Left renal cortex interstitium (tissue), 4 donors: ENCODE data around the gene PRDM12. TPM values are rescaled to one million over a fixed set of nuclear protein-coding genes. Genes with fewer than 3 reads are reported as not detected.

ENCODE experiments used
- DNase-seq, 4 donors: peaks; one replicate each; pipeline ENCODE4 v3.0.0-alpha.2; 2013; ENCODE audit warnings: low read depth in 4 of 4, low spot score in 2 of 4, missing footprints in 1 of 4
- polyA plus RNA-seq, 4 donors: library from polyadenylated mRNA; unstranded; fragments of 120-200 nt; gene quantifications; one replicate each; pipeline ENCODE4 v1.2.1, GENCODE V29; 2013; ENCODE audit not compliant: insufficient read length in 4 of 4

The PRDM12 gene
- polyA plus RNA-seq, 4 donors: not detected

DNA sequence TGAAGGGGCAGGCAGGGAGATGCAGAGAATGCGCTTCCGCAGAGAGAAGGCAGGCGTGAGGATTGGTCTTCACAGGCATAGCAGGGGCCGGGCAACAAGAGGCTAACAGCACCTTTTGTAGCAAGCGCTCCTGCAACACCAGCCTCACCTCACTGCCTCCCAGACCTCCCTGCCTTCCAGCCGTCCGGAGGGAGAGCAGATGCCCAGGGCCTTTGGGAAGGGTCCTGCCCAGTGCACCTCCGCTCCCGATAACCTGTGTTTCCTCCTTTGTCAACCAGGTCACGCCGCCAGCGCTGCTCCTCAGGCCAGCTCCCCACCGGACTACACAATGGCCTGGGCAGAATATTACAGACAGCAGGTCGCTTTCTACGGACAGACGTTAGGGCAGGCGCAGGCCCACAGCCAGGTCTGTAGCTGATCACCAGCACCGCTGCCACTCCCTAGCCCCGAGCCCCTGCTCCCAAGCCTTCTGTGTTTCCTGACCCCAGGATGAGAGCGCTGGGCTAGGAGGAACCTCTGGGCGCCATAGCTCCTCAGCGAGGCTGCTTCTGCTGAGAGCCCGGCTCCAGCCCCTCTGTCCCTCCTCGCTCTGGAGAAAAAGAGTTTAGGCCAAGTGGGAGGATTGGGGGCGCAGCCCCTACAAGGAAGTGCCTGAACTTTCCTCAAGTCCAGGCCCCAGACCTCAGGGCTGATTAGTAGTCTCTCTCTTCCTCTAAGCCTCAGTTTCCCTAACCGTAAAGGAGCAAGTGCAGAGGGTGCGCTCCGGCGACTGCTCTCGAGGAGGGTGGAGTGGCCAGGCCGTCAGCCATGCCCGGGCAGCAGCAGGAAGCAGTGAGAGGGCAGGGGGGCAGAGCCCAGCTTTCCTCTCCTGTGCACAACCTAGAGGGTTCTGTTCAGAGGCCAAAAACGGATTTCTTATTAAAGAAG lies 28.4 kb upstream of the PRDM12 start:
- DNase-seq: no peak

DNA sequence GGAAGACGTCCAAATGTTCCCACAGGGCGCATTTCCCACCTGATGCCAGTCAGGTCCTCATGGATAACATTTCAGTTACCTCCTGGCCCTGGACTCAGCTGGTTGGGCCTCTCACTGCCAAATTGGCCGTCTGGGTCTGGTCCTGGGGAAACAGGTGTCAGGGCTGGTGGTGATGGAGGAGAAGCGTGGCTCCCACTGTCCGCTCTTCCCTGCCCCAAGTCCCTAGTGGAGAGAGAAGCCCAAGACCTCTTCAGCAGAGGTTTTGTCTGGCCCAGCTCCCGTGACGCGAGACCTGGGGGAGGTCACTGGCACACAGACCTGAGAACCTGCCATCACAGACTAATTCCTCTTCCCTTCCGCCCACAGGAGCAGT lies 27.8 kb upstream of the PRDM12 start:
- no peak for DNase-seq

DNA sequence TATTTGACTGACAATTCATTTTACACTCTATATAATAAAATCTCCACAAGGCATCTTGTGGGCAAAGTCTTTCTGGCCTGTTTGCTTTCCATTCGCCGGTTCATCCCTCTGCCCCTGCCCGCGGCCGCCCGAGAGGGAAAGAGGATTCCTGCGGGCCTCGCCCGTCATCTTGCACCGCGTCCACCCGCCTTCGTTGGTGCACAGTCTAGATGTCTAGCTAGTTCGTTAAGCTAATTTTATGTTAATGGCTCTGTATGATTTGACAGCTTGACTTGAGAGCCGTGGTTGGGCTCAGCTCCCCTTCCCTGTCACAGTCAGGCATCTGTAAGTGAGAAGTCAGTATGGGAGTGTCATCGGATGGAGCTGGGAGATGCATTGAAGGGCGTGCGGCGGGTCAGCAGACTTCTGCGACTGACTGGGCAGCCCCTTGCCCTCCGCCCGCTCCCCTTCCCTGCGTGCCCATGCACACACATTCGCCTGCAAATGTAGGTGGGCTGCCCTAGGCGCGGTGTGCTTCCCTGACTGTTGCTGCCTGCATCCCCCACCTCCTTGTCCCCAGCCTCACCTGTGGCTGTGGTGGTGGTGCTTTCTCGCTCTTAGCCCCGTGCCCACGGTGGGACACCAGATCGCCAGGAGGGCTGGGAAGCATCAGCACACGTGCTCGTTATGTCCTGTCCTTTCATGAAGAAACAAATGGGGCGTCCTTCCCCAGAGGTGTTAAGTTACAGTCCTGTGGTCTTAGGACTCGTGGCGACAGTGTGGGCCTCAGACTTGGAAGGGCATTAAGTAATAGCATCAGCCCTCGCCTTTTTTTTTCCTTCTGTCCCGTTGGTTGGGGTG lies 25.9 kb upstream of the PRDM12 start:
- DNase-seq: no peak

DNA sequence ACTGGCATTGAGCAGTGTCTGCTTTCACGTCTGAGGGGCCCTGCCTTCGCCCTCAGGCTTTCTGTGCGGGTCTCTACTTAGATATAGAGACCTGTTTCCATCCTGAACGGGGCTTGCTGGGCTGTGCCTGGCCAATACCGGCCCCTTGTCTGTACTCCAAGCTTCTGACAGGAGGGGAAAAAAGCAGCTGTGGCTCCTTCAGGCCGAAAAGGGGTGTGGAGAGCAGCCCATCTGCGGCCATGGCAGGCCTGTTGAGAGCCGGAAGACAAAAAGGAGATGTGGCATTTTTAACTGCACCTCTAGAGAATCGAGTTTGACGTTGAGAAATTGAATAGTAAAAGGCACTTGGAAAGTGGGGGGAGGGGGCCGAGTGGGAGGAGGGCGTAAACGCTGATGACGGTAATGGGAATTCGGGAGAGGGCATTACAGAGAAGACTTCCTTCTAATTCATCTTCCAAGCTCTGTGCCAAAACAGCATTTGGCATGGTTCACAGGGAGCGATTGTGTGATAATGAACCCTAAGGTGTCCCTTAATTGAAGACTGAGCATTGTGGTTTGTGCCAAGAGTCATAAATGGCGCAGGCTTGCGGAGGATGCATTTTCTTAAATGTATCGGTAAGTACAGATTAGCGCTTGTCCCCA lies 25.1 kb upstream of the PRDM12 start:
- DNase-seq: no peak

DNA sequence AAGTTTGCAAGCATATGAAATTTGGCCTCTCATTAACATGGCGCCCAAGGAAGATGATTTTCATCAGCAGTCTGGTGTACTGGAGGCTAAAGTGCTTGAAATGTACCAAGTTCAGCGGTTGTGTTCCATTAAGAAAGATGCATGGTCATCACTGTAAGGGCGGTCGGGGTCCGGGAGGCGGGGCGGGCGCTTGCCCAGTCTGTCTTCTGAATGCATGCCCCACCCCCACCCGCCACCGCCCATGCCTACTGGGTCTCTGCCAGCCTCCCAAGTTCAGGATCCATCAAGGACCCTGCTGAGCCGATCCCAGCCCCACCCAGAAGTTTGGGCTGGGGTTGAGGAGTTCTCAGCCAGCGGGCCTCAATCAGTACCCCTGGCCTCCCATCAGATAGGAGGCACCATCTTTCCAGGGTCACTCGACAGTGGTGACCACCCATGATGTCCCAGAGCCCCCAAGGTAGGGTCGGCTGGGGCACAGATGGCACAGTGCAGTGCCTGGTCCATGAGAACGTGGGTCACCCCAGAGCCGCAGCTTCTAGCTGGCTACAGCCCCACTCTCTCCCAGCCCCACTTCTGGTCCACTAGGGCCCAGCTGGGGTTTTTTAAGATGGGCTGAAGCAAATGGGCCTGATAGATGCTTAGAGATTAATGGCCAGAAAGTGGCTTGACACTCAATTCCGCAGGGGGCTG lies 24.4 kb upstream of the PRDM12 start:
- DNase-seq: no peak

GRCh38 chr9:130640681-130641080 lies 23.7 kb upstream of the PRDM12 start:
- DNase-seq: no peak

- DNase-seq: no peak
These were observed 21.5 kb upstream of the PRDM12 start for GRCh38 chr9:130642926-130643325.

DNA sequence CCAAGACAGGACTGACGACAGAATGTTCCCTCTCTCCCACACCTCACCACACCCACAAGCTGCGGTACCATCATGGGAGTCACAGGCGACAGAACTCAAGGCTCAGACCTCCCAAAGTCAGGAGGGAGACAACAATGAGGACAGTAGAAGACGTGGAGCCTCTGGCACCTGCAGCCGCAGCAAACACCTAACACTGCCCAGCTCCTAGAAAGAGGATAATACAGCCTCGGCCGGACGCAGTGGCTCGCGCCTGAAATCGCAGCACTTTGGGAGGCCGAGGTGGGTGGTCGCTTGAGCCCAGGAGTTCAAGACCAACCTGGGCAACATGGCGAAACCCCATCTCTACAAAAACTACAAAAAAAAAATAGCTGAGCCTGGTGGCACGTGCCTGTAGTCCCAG lies 13.2 kb upstream of the PRDM12 start:
- DNase-seq: no peak

- no peak for DNase-seq
These were observed 12.6 kb upstream of the PRDM12 start for GRCh38 chr9:130651752-130652151.

DNA sequence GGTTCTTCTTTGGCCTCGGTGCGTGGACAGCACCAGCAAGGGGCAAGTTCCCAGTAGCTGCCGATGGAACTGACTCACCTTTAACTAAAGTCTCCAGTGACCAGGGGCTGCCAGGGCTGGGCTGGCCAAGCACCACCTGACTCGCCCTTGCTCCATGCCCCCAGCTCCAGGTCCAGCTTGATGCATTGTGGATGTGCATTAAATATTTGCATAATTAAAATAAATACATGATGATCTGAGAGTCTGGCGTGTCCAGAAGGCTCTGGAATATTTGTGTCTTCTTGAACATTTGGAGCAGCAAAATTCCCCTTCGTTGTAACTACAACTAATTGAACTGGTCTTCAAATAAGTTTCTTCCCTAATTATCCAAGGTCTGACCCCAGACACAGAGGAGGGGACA lies 9.5 kb upstream of the PRDM12 start:
- DNase-seq: no peak

GRCh38 chr9:130658893-130659698 lies 5.3 kb upstream of the PRDM12 start:
- no peak for DNase-seq

DNA sequence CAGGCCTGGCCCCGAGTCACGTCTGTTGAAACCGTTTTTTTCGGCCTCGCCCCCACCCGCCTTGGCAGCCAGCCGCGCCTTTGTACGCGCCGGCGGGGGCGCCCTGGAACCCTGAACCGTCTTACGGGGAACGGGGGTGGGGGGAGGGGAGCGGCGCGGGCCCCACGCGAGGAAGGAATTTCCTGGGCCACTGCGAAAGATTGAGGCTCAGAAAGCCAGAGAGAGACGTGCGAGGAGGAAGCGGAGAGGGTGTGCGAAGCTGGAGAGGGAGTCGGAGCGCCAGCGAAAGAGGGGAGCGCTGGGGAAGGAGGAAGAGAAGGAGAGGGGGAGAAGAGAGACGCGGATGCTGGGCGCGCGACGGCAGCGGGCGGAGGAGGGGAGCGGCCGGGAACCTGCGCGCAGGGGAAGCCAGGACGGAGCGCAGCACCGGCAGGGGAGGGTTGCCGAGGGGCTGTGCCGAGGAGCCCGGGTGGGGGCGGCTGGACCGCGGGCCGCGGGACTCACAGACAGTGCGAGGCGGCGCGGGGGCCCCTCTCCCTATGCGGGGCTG lies 4.6 kb upstream of the PRDM12 start:
- DNase-seq: no peak

DNA sequence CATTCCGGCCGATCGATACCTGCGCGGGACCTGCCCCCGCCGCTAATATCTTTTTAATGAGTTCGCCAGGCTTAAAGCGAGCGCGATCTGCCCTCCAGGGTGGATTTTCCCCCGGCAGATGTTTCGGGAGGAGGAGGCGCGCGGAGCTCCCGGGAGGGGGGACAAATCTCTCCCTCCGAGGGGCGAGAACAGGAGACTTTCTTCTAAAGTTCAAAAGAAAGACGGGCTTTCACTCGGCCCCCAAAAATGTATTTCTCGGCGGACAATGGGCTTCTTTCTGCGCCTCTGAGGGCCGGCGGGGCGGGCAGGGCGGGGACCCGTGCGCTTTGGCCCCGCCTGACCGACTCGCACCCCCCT lies 4.1 kb upstream of the PRDM12 start:
- no peak for DNase-seq

- no peak for DNase-seq
These were observed 3.5 kb upstream of the PRDM12 start for GRCh38 chr9:130660683-130661450.

DNA sequence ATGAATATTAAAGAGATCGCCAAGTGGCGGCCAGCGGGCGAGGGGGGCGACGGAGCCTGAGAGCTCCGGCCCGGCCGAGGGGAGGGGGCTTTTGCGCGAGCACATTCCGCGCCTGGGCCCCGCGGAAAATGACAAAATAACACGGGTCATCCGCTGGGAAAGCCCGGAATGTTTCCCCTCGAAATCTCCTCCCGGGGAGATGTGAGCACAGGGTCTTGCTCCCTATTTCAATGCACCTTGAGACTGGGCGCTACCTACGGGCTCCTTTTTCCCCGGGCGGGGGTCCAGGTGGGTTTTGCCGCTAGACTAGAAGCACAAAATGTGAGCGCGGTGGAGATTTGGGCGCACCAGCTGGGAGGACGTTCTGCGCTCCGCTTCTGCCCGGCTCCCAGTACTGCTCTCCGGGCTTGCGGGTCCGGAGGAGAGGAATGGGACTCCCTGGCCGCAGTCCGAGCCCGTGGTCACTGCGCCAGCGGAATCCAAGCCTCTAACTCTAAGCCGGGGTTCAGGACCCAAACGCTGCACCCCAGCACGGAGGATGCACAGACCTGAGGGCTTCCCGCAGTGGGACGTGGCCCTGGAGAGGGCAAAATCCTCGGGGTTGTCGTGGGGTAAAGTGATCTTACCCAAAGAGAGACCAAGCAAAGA lies 2.8 kb upstream of the PRDM12 start:
- no peak for DNase-seq

DNA sequence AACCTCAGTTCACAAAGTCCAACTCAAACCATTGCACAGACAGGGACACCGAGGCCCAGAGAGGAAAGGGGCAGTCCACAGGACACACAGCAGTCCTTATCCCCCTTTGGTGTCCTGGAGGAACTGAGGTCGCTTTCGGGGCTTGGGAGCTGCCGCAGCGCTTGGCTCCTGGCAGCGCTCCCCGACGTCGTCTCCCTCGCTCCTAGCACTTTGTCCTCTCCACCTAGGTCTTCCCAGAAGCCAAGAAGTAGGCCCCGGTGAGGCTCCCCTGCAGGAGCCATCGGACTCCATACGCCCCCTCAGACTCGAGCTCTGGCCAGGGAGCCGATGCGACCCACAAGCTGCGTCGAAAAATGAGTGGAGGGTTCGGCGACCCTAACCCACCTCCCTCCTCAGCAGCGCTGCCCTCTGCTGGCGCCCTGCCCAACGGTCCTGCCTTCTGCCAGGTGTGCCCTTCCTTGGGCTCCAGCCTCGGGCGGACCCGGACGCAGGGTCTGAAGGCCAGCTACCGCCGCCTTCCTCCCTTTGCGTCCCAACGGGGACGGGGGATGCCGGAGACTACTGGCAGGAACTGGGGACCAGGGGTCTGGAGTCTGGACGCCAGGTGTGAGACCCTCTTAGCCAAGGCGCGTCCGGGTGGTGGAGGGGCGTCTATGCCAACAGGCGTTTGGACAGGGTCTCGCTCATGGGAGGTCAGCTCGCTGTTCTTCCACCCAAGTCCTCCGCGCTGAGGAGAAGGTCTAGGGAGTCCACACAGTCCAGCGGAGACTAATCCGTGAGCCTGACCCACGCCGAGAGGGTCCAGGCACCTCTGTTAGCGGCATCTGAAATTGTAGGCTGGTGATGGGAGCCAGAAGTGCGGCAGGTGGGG lies 2.1 kb upstream of the PRDM12 start:
- no peak for DNase-seq

DNA sequence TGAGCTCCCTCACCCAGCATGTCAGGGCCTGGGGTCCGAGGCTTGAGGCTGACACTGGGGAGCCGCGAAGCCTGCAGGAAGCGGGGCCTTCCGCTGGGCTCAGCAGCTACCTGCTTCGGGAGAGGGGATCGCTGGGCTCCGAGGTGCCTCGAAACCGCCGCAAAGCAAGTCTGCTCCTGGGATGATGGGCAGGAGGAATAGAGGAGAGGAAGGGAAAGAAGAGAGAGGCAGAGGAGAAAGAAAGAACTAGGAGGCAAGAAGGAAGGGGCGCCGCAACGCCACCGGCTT lies 1.5 kb upstream of the PRDM12 start:
- DNase-seq: no peak
